K562 (cell line): Measurements from ENCODE around the gene PMIS2. TPM values are rescaled to one million over a fixed set of nuclear protein-coding genes. Genes with fewer than 3 reads are reported as not detected.

Source experiments
- CCAR2 ChIP-seq: fragments of 200-400 bp; formaldehyde crosslinking; IDR thresholded peaks from 2 replicates; pipeline ENCODE4 v1.6.1; 2017; ENCODE audit warnings: mild to moderate bottlenecking, low read depth, low read length
- COPS2 ChIP-seq: fragments of 450-650 bp; conservative IDR thresholded peaks from 2 replicates; pipeline ENCODE4 v1.6.1; 2016; ENCODE audit warnings: mild to moderate bottlenecking, moderate library complexity
- HCFC1 ChIP-seq: IDR thresholded peaks from 2 replicates; pipeline ENCODE4 v1.6.1; 2012; ENCODE audit warnings: low read depth, low read length, improper control_type of control experiment
- KLF1 ChIP-seq: fragments of 450-650 bp; IDR thresholded peaks from 2 replicates; pipeline ENCODE4 v1.6.1; 2016; ENCODE audit warnings: missing genetic modification characterization, missing compliant biosample characterization
- LEF1 ChIP-seq: fragments of 450-650 bp; IDR thresholded peaks from 2 replicates; pipeline ENCODE4 v1.6.1; 2016; ENCODE audit warnings: mild to moderate bottlenecking
- NFIX ChIP-seq: fragments of 250-450 bp; sonication (Bioruptor Pico); IDR thresholded peaks from 2 replicates; pipeline ENCODE4 v1.4.0; 2020; ENCODE audit warnings: low read depth, mild to moderate bottlenecking, moderate library complexity
- PTBP1 ChIP-seq: fragments of 200-400 bp; formaldehyde crosslinking; IDR thresholded peaks from 2 replicates; pipeline ENCODE4 v1.6.1; 2017; ENCODE audit warnings: low read depth, low read length
- TCFL5 ChIP-seq: fragments of 250-450 bp; sonication (Bioruptor Pico); conservative IDR thresholded peaks from 2 replicates; pipeline ENCODE4 v1.6.1; 2021; ENCODE audit warnings: mild to moderate bottlenecking, moderate library complexity, matching md5 sums
- TEAD1 ChIP-seq, 2 experiments: fragments of 450-650 bp in 1 of 2; sonication (generic) in 1 of 2; formaldehyde crosslinking; IDR thresholded peaks; 2 replicates each; pipeline versions ENCODE4 v1.4.0 to v1.8.0; 2020 to 2022; ENCODE audit warnings: mild to moderate bottlenecking in 2 of 2, missing genetic modification reagents in 1 of 2
- TEAD4 ChIP-seq, 2 experiments: sonication (generic) in 1 of 2; formaldehyde crosslinking in 1 of 2; IDR thresholded peaks; 2 replicates each; pipeline versions ENCODE4 v1.6.1 to v1.8.0; 2012 to 2022; ENCODE audit warnings: borderline replicate concordance in 1 of 2, inconsistent platforms in 1 of 2, low read length in 1 of 2, mild to moderate bottlenecking in 1 of 2, missing genetic modification reagents in 1 of 2
- ZNF239 ChIP-seq: fragments of 250-450 bp; sonication (Bioruptor Pico); IDR thresholded peaks from 2 replicates; pipeline ENCODE4 v1.4.0; 2020; ENCODE audit warnings: mild to moderate bottlenecking
- ZNF384 ChIP-seq: IDR thresholded peaks from 2 replicates; pipeline ENCODE4 v1.6.1; 2012; ENCODE audit warnings: low read depth, low read length, improper control_type of control experiment
- ZNF57 ChIP-seq: fragments of 450-650 bp; formaldehyde crosslinking; IDR thresholded peaks from 2 replicates; pipeline ENCODE4 v1.4.0; 2020; ENCODE audit warnings: mild to moderate bottlenecking, moderate library complexity
- ZNF76 ChIP-seq: fragments of 250-450 bp; sonication (Bioruptor Pico); IDR thresholded peaks from 2 replicates; pipeline ENCODE4 v1.4.0; 2020; ENCODE audit warnings: mild to moderate bottlenecking, moderate library complexity, borderline replicate concordance
- polyA plus RNA-seq, 8 experiments: library from polyadenylated mRNA; depleted of rRNA in 4 of 8; stranded (reverse) in 5 of 8; unstranded in 3 of 8; fragments of >200 nt; fragmentation: Nextera tagmentation in 2 of 8; fragmentation: Illumina TruSeq in 1 of 8; extraction: Ambion mirVana in 2 of 8; extraction: Trizol in 1 of 8; gene quantifications; 2 replicates each; pipeline versions ENCODE4 v1.2.1 to v1.2.3, GENCODE V29; 2011 to 2014; ENCODE audit warnings: inconsistent platforms in 1 of 8, missing spikeins in 1 of 8
- total RNA-seq, 7 experiments: library from RNA; depleted of rRNA in 6 of 7; stranded (reverse); fragments of >200 nt in 6 of 7; fragmentation: Illumina TruSeq in 2 of 7; extraction: Trizol in 2 of 7; gene quantifications; 2 replicates each; pipeline versions ENCODE4 v1.2.1 to v1.2.3, GENCODE V29; 2011 to 2021; ENCODE audit warnings: low replicate concordance in 1 of 7
- TF ChIP-seq, protein P1 (sequence below), 3 experiments: IDR thresholded peaks in 2 of 3; conservative IDR thresholded peaks in 1 of 3; 2 replicates each; pipeline ENCODE4 v1.5.1; 2011 to 2012; ENCODE audit warnings: low read length in 3 of 3, mild to moderate bottlenecking in 3 of 3, control low read depth in 2 of 3, improper control_type of control experiment in 1 of 3, inconsistent platforms in 1 of 3, low read depth in 1 of 3, mixed read lengths in 1 of 3, moderate library complexity in 1 of 3; ENCODE audit not compliant: insufficient read depth in 2 of 3
- TF ChIP-seq, protein P2 (sequence below): sonication (generic); formaldehyde crosslinking; IDR thresholded peaks from 2 replicates; pipeline ENCODE4 v1.8.0; 2023; ENCODE audit warnings: missing genetic modification reagents, mild to moderate bottlenecking, borderline replicate concordance
- TF ChIP-seq, protein P3 (sequence below): fragments of 250-450 bp; sonication (Bioruptor Pico); IDR thresholded peaks from 2 replicates; pipeline ENCODE4 v1.5.0; 2020; ENCODE audit warnings: mild to moderate bottlenecking

PMIS2 gene
- total and polyA plus RNA-seq, 9 of the 15 experiments (the other 6 are each of a cell fraction or from before 2014, with no cell fraction given) = not detected

DNA sequence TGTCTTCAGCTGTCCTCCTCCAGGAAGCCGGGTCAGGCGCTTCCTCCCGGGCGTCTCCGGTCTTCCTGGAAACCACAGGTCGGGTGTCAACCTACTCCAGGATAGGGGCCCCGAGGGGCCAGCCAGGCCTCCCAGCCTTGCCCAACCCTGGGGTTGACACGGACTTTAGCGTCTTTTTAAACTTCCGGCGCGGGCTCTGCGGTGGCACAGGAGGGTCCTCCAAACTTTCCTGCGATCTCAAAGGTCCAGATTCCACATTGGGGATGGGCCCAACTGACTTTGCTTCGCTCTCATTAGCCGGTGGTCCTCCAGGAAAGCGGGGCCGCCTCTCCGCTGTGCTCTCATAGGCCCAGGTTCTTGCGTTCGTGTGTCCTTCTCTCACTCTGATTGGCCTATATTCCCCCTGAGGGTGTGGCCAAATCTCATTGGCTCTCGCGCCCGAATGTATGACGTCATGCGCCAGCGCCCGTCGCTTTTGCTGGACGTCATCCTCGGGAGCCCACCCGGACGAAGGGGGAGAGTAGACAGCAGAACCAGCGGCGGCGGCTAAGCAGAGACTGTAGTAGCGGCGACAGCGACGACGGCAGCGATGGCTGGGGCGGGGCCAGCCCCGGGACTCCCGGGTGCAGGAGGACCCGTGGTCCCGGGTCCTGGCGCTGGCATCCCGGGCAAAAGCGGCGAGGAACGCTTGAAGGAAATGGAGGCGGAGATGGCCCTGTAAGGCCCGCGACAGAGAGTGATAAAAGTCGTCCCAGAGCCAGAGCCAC lies 42.8 kb downstream of the PMIS2 start, which contains the start of gene RBM42 (continued):
- TF ChIP-seq TEAD1 (CRISPR knock-in tag; IDR thresholded peaks at IDR 0.05) (peak in 1 of 2 experiments; percentile 4; a peak in 1 of 4 replicates), KLF1 (peak; percentile 72; the same call in 1 of the 2 replicates), ZNF57 (CRISPR knock-in tag) (no peak), CCAR2 (no peak), ZNF384 (no peak), ZNF76 (CRISPR knock-in tag) (no peak), ZNF239 (no peak), TCFL5 (CRISPR knock-in tag) (no peak), COPS2 (no peak), TEAD4 (IDR thresholded peaks at IDR 0.05; ENCODE audit: low read length) (no peak), TEAD4 (CRISPR knock-in tag; IDR thresholded peaks at IDR 0.05; ENCODE audit: borderline replicate concordance) (no peak), HCFC1 (peak; percentile 91), LEF1 (no peak), NFIX (CRISPR knock-in tag) (0 out of 2 replicates have a peak, but pooled peaks have one; percentile 18), PTBP1 (no peak)
- TF ChIP-seq, protein P1, sequence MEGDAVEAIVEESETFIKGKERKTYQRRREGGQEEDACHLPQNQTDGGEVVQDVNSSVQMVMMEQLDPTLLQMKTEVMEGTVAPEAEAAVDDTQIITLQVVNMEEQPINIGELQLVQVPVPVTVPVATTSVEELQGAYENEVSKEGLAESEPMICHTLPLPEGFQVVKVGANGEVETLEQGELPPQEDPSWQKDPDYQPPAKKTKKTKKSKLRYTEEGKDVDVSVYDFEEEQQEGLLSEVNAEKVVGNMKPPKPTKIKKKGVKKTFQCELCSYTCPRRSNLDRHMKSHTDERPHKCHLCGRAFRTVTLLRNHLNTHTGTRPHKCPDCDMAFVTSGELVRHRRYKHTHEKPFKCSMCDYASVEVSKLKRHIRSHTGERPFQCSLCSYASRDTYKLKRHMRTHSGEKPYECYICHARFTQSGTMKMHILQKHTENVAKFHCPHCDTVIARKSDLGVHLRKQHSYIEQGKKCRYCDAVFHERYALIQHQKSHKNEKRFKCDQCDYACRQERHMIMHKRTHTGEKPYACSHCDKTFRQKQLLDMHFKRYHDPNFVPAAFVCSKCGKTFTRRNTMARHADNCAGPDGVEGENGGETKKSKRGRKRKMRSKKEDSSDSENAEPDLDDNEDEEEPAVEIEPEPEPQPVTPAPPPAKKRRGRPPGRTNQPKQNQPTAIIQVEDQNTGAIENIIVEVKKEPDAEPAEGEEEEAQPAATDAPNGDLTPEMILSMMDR (IDR thresholded peaks at IDR 0.05 in 2 of 3, conservative IDR thresholded peaks at IDR 0.05 in 1 of 3; ENCODE audit: insufficient read depth in 2 of 3, low read depth in 1 of 3, low read length in 3 of 3) = no peak
- TF ChIP-seq, protein P2, sequence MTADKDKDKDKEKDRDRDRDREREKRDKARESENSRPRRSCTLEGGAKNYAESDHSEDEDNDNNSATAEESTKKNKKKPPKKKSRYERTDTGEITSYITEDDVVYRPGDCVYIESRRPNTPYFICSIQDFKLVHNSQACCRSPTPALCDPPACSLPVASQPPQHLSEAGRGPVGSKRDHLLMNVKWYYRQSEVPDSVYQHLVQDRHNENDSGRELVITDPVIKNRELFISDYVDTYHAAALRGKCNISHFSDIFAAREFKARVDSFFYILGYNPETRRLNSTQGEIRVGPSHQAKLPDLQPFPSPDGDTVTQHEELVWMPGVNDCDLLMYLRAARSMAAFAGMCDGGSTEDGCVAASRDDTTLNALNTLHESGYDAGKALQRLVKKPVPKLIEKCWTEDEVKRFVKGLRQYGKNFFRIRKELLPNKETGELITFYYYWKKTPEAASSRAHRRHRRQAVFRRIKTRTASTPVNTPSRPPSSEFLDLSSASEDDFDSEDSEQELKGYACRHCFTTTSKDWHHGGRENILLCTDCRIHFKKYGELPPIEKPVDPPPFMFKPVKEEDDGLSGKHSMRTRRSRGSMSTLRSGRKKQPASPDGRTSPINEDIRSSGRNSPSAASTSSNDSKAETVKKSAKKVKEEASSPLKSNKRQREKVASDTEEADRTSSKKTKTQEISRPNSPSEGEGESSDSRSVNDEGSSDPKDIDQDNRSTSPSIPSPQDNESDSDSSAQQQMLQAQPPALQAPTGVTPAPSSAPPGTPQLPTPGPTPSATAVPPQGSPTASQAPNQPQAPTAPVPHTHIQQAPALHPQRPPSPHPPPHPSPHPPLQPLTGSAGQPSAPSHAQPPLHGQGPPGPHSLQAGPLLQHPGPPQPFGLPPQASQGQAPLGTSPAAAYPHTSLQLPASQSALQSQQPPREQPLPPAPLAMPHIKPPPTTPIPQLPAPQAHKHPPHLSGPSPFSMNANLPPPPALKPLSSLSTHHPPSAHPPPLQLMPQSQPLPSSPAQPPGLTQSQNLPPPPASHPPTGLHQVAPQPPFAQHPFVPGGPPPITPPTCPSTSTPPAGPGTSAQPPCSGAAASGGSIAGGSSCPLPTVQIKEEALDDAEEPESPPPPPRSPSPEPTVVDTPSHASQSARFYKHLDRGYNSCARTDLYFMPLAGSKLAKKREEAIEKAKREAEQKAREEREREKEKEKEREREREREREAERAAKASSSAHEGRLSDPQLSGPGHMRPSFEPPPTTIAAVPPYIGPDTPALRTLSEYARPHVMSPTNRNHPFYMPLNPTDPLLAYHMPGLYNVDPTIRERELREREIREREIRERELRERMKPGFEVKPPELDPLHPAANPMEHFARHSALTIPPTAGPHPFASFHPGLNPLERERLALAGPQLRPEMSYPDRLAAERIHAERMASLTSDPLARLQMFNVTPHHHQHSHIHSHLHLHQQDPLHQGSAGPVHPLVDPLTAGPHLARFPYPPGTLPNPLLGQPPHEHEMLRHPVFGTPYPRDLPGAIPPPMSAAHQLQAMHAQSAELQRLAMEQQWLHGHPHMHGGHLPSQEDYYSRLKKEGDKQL (CRISPR knock-in tag) = no peak
- TF ChIP-seq, protein P3, sequence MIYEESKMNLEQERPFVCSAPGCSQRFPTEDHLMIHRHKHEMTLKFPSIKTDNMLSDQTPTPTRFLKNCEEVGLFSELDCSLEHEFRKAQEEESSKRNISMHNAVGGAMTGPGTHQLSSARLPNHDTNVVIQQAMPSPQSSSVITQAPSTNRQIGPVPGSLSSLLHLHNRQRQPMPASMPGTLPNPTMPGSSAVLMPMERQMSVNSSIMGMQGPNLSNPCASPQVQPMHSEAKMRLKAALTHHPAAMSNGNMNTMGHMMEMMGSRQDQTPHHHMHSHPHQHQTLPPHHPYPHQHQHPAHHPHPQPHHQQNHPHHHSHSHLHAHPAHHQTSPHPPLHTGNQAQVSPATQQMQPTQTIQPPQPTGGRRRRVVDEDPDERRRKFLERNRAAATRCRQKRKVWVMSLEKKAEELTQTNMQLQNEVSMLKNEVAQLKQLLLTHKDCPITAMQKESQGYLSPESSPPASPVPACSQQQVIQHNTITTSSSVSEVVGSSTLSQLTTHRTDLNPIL = peak; percentile 72; the same call in 1 of the 2 replicates
